Measurements from ENCODE around the gene CD209.

DNA sequence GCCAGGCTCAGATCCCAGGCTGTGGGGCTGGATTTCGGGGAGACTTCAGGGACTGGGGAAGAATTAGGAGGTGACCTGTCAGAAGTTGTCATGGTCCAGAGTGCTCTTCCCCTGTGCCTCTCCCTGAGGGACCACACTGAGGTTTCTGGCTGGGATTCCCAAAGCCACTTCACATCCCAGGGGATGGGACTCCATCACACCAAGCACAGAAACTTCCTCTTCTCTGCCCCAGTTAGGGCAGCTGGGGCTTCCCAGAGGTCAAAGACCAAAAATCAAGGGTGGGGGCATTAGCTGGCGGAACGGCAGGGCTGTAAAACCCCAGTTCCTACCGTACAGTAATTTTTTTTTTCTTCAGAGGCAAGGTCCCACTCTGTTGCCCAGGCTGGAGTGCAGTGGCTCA lies 52.8 kb downstream of the CD209 start:
- TF ChIP-seq USF2 (IDR thresholded peaks at IDR 0.05; ENCODE audit: low read length) (no peak), CHD2 (IDR thresholded peaks at IDR 0.05; ENCODE audit: low read length) (no peak), CREB1 (IDR thresholded peaks at IDR 0.05) (no peak), MAX (IDR thresholded peaks at IDR 0.05) (no peak), POLR2A (IDR thresholded peaks at IDR 0.05; ENCODE audit: control extremely low read depth in 1 of 2, low read depth in 2 of 2, low read length in 2 of 2) (no peak), TBP (IDR thresholded peaks at IDR 0.05; ENCODE audit: low read depth, low read length) (no peak), SP1 (IDR thresholded peaks at IDR 0.05; ENCODE audit: low read depth, low read length) (no peak), TCF12 (IDR thresholded peaks at IDR 0.05; ENCODE audit: low read depth, low read length) (no peak), RAD21 (IDR thresholded peaks at IDR 0.05 in 1 of 2, conservative IDR thresholded peaks at IDR 0.05 in 1 of 2; ENCODE audit: low read depth in 2 of 2, low read length in 2 of 2) (no peak), SIN3A (conservative IDR thresholded peaks at IDR 0.05 in 1 of 2, IDR thresholded peaks at IDR 0.05 in 1 of 2; ENCODE audit: low read depth in 1 of 2, low read length in 2 of 2) (no peak), GABPA (IDR thresholded peaks at IDR 0.05; ENCODE audit: borderline replicate concordance, insufficient read depth, low read length) (no peak), EZH2 (IDR thresholded peaks at IDR 0.05; ENCODE audit: low read depth, low read length, severe bottlenecking) (no peak), TAF1 (IDR thresholded peaks at IDR 0.05; ENCODE audit: low read depth, low read length) (no peak)
- TF ChIP-seq, protein P1, sequence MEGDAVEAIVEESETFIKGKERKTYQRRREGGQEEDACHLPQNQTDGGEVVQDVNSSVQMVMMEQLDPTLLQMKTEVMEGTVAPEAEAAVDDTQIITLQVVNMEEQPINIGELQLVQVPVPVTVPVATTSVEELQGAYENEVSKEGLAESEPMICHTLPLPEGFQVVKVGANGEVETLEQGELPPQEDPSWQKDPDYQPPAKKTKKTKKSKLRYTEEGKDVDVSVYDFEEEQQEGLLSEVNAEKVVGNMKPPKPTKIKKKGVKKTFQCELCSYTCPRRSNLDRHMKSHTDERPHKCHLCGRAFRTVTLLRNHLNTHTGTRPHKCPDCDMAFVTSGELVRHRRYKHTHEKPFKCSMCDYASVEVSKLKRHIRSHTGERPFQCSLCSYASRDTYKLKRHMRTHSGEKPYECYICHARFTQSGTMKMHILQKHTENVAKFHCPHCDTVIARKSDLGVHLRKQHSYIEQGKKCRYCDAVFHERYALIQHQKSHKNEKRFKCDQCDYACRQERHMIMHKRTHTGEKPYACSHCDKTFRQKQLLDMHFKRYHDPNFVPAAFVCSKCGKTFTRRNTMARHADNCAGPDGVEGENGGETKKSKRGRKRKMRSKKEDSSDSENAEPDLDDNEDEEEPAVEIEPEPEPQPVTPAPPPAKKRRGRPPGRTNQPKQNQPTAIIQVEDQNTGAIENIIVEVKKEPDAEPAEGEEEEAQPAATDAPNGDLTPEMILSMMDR (IDR thresholded peaks at IDR 0.05; ENCODE audit: control extremely low read depth in 1 of 3, insufficient read depth in 1 of 3, low read depth in 1 of 3, low read length in 3 of 3), result no peak

Measured in H1 (cell line).